Measurements from ENCODE around the gene MAS1L.

The MAS1L gene

DNA sequence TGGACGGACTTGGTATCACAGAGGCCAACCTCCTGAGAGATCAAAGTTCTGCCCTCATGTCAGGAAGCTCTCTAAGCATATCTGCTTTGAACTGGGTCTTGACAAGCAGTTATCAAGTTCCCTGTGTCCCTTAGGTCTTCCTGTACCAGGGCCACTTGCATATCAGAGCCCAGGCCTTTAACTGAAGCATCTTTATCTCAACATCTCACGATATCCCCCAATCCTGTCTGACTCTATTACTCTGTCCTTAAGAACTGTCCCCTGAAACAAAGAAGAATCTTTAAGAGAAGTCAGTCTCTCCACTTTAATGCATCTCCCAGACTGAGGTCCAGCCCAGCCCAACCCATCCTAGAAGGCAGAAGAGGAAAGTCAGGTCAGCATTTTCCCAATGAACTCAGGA, 8.2 kb downstream of the MAS1L start:
- Histone ChIP-seq H3K79me2 (ENCODE audit: insufficient read depth, low read length) (no peaks in the 10 kb centered on the region), H3K4me2 (ENCODE audit: low read length) (no peak overlapping the region), H3K27me3 (ENCODE audit: insufficient read depth, low read length) (no peaks in the 10 kb centered on the region), H3K9me2 (ENCODE audit: low read depth, low read length) (no peaks in the 10 kb centered on the region), H3K4me3 (ENCODE audit: low read depth, low read length, poor library complexity, severe bottlenecking) (no peak overlapping the region), H3K4me1 (ENCODE audit: insufficient read depth, low read length, severe bottlenecking) (no peaks in the 10 kb centered on the region), H4K20me1 (ENCODE audit: insufficient read depth, low read length) (no peaks in the 10 kb centered on the region), H3K27ac (ENCODE audit: low read depth, low read length, poor library complexity, severe bottlenecking) (no peak overlapping the region), H3K9ac (ENCODE audit: low read length) (no peak overlapping the region), H3F3A (ENCODE audit: insufficient read depth, low read length) (no peaks in the 10 kb centered on the region), H3K36me3 (ENCODE audit: insufficient read depth, low read length) (no peaks in the 10 kb centered on the region), H2AFZ (ENCODE audit: low read length) (no peak overlapping the region), H3K9me3 (ENCODE audit: low read length) (no peaks in the 10 kb centered on the region)
- TF ChIP-seq, protein P1, sequence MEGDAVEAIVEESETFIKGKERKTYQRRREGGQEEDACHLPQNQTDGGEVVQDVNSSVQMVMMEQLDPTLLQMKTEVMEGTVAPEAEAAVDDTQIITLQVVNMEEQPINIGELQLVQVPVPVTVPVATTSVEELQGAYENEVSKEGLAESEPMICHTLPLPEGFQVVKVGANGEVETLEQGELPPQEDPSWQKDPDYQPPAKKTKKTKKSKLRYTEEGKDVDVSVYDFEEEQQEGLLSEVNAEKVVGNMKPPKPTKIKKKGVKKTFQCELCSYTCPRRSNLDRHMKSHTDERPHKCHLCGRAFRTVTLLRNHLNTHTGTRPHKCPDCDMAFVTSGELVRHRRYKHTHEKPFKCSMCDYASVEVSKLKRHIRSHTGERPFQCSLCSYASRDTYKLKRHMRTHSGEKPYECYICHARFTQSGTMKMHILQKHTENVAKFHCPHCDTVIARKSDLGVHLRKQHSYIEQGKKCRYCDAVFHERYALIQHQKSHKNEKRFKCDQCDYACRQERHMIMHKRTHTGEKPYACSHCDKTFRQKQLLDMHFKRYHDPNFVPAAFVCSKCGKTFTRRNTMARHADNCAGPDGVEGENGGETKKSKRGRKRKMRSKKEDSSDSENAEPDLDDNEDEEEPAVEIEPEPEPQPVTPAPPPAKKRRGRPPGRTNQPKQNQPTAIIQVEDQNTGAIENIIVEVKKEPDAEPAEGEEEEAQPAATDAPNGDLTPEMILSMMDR (IDR thresholded peaks at IDR 0.05; ENCODE audit: low read length), result no peak
- TF ChIP-seq EZH2 (IDR thresholded peaks at IDR 0.05; ENCODE audit: borderline replicate concordance, low read length), result no peak

DNA sequence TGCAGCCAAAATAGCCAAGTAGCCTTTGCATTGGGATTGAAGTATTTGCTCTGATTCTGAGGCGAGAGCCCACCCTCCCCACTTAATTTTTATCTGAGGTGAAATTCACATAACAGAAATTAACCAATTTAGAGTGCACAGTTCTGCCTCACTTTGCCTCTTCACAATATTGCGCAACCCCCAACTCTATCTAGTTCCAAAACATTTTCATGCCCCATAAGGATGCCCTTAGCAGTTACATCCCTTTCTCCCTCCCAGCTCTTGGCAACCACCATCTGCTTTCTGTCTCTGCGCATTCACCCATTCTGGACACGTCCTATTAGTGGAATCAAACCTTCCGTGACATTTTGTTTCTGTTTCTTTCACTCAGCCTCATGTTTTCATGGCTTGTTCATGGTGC, 9.0 kb downstream of the MAS1L start:
- H3K9me2 ChIP-seq (ENCODE audit: low read depth, low read length), result no peaks in the 10 kb centered on the region
- H3F3A ChIP-seq (ENCODE audit: insufficient read depth, low read length), result no peaks in the 10 kb centered on the region
- no peak overlapping the region for H3K4me3 ChIP-seq (ENCODE audit: low read depth, low read length, poor library complexity, severe bottlenecking)
- no peaks in the 10 kb centered on the region for H4K20me1 ChIP-seq (ENCODE audit: insufficient read depth, low read length)
- H3K27ac ChIP-seq (ENCODE audit: low read depth, low read length, poor library complexity, severe bottlenecking), result no peak overlapping the region
- H3K9ac ChIP-seq (ENCODE audit: low read length), result no peak overlapping the region
- H2AFZ ChIP-seq (ENCODE audit: low read length), result no peak overlapping the region
- H3K27me3 ChIP-seq (ENCODE audit: insufficient read depth, low read length), result no peaks in the 10 kb centered on the region
- no peaks in the 10 kb centered on the region for H3K9me3 ChIP-seq (ENCODE audit: low read length)
- no peaks in the 10 kb centered on the region for H3K4me1 ChIP-seq (ENCODE audit: insufficient read depth, low read length, severe bottlenecking)
- no peak for TF ChIP-seq EZH2 (IDR thresholded peaks at IDR 0.05; ENCODE audit: borderline replicate concordance, low read length)
- TF ChIP-seq, protein P1 (IDR thresholded peaks at IDR 0.05; ENCODE audit: low read length), result no peak
- H3K4me2 ChIP-seq (ENCODE audit: low read length), result no peak overlapping the region
- no peaks in the 10 kb centered on the region for H3K36me3 ChIP-seq (ENCODE audit: insufficient read depth, low read length)
- no peaks in the 10 kb centered on the region for H3K79me2 ChIP-seq (ENCODE audit: insufficient read depth, low read length)

DNA sequence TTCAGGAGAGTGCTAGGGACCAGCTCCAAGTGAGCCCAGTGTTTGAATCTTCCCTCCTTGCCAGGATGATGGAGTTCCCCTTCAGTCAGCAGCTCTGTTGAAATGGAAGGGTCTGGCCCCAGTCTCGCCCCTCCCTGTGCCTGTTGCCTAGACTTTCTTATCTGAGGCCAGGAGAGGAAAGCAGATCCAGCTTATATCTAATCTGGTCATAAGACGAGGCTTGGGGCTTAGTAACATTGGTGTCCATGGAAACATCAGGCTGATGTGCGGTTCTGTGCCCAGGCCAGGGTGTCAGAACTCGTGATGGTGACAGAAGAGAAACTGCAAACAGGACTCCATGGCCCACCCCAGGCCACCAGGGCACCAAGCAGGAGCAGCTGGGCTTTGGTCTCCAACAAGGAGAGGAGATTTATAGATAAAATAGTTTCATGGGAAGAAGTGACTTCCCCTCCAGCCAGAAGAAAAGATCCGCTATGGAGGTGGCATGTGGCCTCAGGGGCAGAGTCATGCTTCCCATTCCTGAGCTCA, 9.8 kb downstream of the MAS1L start:
- H3K9me3 ChIP-seq (ENCODE audit: low read length), result no peaks in the 10 kb centered on the region
- no peaks in the 10 kb centered on the region for H3K79me2 ChIP-seq (ENCODE audit: insufficient read depth, low read length)
- no peaks in the 10 kb centered on the region for H3F3A ChIP-seq (ENCODE audit: insufficient read depth, low read length)
- no peak overlapping the region for H3K27ac ChIP-seq (ENCODE audit: low read depth, low read length, poor library complexity, severe bottlenecking)
- no peak overlapping the region for H3K4me2 ChIP-seq (ENCODE audit: low read length)
- no peaks in the 10 kb centered on the region for H3K36me3 ChIP-seq (ENCODE audit: insufficient read depth, low read length)
- TF ChIP-seq, protein P1 (IDR thresholded peaks at IDR 0.05; ENCODE audit: low read length), result no peak
- TF ChIP-seq EZH2 (IDR thresholded peaks at IDR 0.05; ENCODE audit: borderline replicate concordance, low read length), result no peak
- H3K4me1 ChIP-seq (ENCODE audit: insufficient read depth, low read length, severe bottlenecking), result no peaks in the 10 kb centered on the region
- H2AFZ ChIP-seq (ENCODE audit: low read length), result no peak overlapping the region
- no peak overlapping the region for H3K4me3 ChIP-seq (ENCODE audit: low read depth, low read length, poor library complexity, severe bottlenecking)
- H4K20me1 ChIP-seq (ENCODE audit: insufficient read depth, low read length), result no peaks in the 10 kb centered on the region
- H3K9me2 ChIP-seq (ENCODE audit: low read depth, low read length), result no peaks in the 10 kb centered on the region
- H3K27me3 ChIP-seq (ENCODE audit: insufficient read depth, low read length), result no peaks in the 10 kb centered on the region
- no peak overlapping the region for H3K9ac ChIP-seq (ENCODE audit: low read length)

Data from OCI-LY1 (cell line).